ENCODE data around the gene ADAT1.

ADAT1 gene

GRCh38 chr16:75552951-75553350 is 70.1 kb downstream of the ADAT1 start:
- Histone ChIP-seq H3K27ac (no peak overlapping the region), H3K36me3 (ENCODE audit: control insufficient read depth, insufficient read depth, low read length) (no peaks in the 10 kb centered on the region)
- no peak for TF ChIP-seq CTCF (IDR thresholded peaks at IDR 0.05)

GRCh38 chr16:75550211-75550662 is 72.8 kb downstream of the ADAT1 start:
- Histone ChIP-seq H3K27me3 (ENCODE audit: control insufficient read depth, insufficient read depth, low read length) (no peaks in the 10 kb centered on the region), H3K27ac (peak overlapping the region; percentile 32), H3K4me3 (ENCODE audit: low read depth, low read length) (no peak overlapping the region), H3K36me3 (ENCODE audit: control insufficient read depth, insufficient read depth, low read length) (no peaks in the 10 kb centered on the region), H3K79me2 (peaks cover 15% of the 10 kb centered on the region), H3K4me1 (no peaks in the 10 kb centered on the region), H3K9me3 (ENCODE audit: control insufficient read depth, low read length) (no peaks in the 10 kb centered on the region), H2AFZ (no peak overlapping the region), H3K4me2 (ENCODE audit: low read length) (no peak overlapping the region), H3K9ac (no peak overlapping the region)
- no peak for TF ChIP-seq CTCF (IDR thresholded peaks at IDR 0.05)

More at GRCh38 chr16:75552951-75553350, 70.1 kb downstream of the ADAT1 start:
- H2AFZ ChIP-seq: no peak overlapping the region
- no peak overlapping the region for H3K4me2 ChIP-seq (ENCODE audit: low read length)
- H3K9me3 ChIP-seq (ENCODE audit: control insufficient read depth, low read length): no peaks in the 10 kb centered on the region
- H3K9ac ChIP-seq: no peak overlapping the region
- no peaks in the 10 kb centered on the region for H3K27me3 ChIP-seq (ENCODE audit: control insufficient read depth, insufficient read depth, low read length)
- peaks cover 15% of the 10 kb centered on the region for H3K79me2 ChIP-seq
- H3K4me3 ChIP-seq (ENCODE audit: low read depth, low read length): no peak overlapping the region
- H3K4me1 ChIP-seq: no peaks in the 10 kb centered on the region

Data from parathyroid adenoma (tissue), 2 donors.